Measurements from ENCODE around the gene TBL1X.
"Not testable (repeated sequence)": the region's sequence is repeated elsewhere in the genome, so short reads cannot be mapped to it uniquely, and the experiment has no call there.

- not testable (repeated sequence) for TF ChIP-seq POLR2A, CTCF, EP300 (IDR thresholded peaks at IDR 0.05)
These were observed 71.3 kb downstream of the TBL1X start for GRCh38 chrX:9536156-9536555.

Data from stomach (tissue), 4 donors.